HG03457 (cell line): ENCODE measurements around the gene RUNX1.

Experiments
- ATAC-seq: cut with Tn5 transposase; IDR thresholded peaks from one replicate; pipeline ENCODE4 v1.9.1; 2021; ENCODE audit warnings: moderate number of reproducible peaks; ENCODE audit not compliant: unreplicated experiment

RUNX1 gene

DNA sequence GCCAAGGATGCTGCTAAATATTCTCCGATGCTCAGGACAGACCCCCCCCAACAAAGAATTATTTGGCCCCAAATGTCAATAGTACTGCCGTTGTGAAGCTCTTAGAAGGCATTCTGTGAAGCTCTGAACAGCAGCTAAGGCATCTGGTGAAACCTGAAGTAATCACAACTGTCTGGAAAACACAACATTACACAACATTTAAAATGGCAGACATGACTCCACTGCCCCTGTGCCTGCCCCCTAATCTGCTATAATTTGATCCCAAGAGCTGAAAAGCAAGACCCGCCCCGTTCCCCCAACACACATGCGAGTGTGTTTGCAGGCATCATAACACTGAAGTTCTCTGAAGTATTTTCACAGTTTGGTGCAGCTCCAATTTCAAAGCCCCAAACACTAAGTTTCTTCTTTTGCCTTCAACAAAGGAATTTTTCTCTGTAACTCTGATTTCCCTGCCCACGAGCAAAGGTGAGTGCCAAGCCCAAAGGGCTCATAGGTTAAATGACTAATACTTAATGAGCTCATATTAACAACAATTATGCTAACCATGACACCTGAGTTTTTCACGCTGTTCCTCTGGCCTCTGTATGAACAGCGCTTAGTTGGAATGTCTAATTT lies 251.1 kb downstream of the RUNX1 start:
- ATAC-seq: no peak

- no peak for ATAC-seq
Measured at GRCh38 chr21:34797201-34797525, 251.9 kb downstream of the RUNX1 start.

DNA sequence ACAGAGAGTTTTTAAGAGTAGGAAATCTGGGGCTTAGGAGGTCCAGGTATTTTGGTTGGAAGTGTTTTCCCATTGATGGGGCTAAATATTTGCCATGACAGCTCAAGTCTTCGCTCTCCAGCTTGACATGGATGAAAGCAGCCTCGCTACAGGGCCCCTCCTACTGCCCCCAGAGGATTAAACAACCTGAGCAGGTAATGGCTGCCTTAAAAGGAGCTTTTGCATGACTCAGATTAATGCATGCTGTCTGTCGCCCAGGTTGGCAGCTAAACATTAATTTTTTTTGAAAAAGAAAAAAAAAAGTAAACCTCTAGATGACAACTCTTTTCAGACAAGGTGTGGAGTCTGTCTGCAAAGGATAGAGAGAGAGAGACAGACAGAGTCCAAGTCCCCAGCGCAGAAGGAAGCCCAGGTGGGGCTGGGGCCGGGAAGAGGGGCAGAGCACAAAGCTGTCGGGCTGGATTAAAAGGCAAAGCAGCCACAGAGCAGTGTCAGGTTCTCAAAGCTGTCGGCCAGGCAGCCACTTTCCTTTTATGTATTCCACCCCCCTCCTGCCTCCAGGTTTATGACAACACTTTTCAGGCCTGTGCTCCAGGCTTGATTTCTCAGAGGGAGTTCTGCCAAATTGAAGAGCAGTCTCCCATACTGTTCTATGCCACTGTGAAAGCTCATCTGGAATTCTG lies 252.4 kb downstream of the RUNX1 start:
- no peak for ATAC-seq

DNA sequence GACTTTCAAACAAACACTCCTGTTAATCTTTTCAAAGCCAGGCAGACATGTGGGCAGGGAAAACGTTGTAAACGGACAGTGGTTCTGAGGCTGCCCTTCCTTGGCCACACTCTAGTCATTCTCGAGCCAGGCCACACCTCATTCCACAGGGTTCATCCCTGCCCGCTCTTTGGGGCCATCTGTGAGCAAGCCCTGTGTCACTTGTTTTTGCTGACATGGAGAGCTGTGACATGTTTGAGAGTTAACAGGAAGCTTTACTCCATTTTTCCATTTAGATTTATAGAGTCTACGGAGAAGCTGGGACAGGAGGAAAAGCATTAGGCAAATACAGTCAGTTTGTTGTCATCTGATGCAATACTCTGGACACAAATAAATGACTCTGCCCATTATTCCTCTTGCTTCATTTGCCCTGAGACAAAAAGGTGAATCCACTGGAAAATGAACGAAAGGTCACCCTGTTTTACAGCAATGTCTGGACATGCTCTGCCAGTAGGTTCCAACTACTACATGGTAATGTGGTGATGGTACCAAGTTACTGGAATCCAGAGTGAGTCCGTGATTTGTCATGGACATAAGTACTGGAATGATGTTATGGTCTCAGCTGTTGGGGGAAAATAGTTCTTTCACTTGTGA lies 253.4 kb downstream of the RUNX1 start:
- no peak for ATAC-seq

- ATAC-seq: no peak
Measured at GRCh38 chr21:34795175-34795547, 253.9 kb downstream of the RUNX1 start.

DNA sequence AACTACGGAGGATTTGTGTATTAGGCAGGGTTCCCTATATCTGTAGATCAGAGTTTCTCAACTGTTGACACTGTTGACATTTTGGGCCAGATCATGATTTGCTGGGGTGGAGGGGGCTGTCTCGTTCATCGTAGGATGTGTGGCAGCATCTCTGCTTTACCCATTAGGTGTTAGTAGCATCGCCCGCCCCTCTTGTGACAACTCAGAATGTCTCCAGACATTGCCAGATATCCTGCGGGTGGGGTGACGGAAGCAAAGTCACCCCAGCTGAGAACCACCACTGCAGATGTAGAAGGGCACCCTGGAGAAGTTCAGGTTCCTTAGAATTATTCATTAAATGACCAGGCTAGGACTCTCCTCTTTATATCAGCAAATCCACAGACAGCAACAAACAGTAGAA lies 254.4 kb downstream of the RUNX1 start:
- ATAC-seq: no peak

DNA sequence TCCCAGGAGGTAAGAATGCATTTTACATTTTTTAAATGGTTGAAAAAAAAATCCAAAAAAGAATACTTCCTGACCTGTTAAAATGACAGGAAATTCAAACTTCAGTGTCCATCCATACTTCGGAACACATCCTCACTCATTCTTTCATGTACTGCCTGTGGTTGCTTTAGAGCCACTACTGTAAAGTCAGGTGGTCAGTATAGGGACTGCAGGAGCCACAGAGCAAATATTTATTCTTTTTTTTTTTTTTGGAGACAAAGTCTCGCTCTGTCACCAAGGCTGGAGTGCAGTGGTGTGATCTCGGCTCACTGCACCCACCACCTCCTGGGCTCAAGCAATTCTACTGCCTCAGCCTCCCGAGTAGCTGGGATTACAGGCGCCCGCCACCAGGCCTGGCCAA lies 255.6 kb downstream of the RUNX1 start:
- no peak for ATAC-seq

DNA sequence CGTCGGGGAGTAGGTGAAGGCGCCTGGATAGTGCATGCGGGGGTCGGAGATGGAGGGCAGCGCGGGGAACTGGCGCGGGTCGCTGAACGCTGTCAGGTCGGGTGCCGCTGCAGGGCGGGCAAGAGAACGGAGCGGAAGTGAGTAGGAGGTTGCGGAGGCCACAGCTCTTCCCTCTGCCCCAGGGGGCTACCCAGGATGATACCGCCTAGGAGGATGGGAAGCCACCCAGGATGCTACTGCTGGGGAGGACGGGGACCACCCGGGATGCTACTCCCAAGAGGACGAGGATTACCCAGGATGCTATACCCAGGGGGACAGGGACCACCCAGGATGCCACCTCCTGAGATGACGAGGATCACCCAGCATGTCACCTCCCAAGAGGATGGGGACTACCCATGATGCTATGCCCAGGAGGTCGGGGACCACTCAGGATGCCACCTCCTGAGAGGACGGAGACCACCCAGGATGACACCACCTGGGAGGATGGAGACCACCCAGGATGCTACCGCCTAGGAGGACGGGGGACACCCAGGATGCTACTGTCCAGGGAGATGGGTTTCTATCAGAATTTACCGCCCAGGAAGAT lies 256.5 kb downstream of the RUNX1 start:
- no peak for ATAC-seq

DNA sequence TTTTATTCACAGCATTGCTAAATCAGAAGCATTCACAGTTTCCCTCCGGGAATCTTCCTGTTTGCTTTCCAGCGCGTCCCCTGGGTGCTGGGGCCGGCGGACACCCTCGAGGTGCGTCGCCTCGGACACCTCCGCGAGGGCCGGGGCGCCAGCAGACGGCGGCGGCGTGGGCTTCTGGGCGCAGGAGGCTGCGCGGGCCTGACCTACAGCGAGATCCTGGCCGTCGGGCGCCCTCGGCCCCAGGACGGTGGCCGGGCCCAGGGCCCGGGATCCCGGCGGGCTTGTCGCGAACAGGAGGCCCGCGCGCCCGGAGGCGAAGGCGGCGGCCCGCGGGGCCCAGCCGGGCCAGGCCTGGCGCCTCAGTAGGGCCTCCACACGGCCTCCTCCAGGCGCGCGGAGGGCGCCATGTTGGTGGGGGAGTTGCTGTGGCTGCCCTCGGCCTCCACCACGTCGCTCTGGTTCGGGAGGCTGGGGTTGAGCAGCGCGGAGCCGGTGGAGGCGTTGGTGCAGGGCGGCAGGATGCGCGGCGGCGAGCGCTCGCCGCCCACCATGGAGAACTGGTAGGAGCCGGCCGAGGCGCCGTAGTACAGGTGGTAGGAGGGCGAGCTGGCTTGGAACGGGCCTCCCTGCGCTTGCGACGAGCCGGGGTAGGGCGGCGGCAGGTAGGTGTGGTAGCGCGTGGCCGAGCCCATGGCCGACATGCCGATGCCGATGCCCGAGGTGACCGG lies 257.2 kb downstream of the RUNX1 start:
- no peak for ATAC-seq

DNA sequence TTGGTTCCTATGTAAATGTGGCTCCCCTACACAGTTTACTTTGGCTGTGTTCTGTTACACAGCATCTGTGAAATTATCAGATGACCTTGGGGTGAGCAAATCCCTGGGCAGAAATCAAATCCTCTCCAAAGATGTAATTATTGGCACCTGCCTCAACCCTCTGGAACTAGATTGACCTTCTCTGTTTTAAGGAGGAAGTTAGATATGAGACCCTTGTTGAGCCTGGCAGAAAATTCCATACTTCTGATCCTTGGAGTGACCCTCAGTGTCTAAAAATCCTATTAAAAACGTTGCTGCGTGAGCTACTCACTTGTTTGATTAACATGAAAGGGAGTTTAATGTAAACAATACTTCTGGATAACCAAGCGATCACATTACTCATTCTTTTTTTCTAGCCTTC lies 258.3 kb downstream of the RUNX1 start:
- ATAC-seq: no peak

- ATAC-seq: no peak
Measured at GRCh38 chr21:34790341-34790740, 258.8 kb downstream of the RUNX1 start.

GRCh38 chr21:34788879-34789278 lies 260.2 kb downstream of the RUNX1 start:
- ATAC-seq: no peak

- ATAC-seq: no peak
Measured at GRCh38 chr21:34783815-34784214, 265.3 kb downstream of the RUNX1 start.

DNA sequence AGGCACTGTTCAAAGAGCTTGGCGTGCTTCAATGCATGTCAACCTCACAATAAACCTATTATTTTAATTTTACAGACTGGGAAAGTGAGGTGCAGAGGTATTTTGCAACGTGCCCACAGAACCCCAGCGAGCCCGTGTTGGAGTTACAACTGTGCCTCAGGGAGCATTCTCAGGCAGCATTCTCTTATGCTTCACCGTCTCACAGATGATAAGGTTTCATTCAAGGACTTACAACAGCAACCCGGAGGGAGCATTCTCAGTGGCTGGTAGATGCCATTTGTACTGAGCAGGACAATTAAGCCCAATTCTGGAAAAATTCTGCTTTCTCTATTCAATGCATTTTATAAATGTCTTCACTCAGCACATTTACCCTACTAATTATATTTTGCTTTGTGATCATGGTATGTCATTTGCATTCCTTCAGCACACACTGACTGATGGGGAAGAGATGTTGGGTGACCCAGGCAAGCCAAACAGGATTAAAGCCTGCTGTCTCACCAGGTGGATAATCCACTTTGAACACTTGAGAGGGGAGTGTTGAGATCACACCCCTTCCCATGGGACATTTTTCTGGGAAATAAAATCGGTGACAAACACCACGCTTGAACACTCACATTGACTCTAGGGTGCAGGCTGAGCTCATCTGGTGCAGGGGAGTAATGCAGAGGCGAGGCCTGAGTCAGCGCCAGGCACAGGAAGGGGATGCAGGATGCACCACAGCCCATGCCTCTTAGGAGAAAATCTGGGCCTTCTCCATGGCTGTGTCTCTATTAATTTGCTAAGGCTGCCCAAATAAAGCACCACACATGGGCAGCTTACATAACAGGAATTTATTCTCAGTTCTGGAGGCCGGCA lies 266.4 kb downstream of the RUNX1 start:
- ATAC-seq: no peak

DNA sequence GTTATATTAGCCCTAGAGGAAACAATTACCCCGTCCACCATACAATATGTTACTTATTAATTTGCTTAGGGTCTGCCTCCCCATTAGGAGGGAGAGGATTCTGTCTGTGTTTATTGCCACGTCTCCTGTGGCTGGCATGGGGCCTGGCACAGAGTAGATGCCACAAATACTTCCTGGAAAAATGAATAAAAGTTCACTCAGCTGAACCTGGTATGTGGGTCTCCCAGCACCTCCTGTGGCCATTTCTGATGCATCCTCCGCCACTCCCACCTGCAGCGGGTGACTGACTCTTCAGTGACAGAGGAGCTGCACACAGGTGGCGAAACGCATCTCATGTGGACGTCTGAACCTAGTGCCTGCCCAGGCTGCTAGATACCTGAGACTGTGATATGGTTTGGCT lies 267.6 kb downstream of the RUNX1 start:
- no peak for ATAC-seq

DNA sequence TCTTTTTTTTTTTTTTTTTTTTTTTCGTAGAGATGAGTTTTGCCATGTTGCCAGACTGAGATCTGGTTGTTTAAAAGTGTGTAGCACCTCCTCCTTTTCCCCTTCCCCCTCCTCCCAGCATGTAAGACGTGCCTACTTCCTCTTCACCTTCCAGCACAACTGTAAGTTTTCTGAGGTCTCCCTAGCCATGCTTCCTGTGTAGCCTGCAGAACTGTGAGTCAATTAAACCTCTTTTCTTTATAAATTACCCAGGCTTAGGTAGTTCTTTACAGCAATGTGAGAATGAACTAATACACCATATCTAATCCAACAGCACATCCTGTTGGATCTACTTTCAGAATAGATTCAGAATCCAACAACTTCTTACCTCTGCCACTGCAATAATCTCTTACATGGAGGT lies 269.2 kb downstream of the RUNX1 start:
- ATAC-seq: no peak

DNA sequence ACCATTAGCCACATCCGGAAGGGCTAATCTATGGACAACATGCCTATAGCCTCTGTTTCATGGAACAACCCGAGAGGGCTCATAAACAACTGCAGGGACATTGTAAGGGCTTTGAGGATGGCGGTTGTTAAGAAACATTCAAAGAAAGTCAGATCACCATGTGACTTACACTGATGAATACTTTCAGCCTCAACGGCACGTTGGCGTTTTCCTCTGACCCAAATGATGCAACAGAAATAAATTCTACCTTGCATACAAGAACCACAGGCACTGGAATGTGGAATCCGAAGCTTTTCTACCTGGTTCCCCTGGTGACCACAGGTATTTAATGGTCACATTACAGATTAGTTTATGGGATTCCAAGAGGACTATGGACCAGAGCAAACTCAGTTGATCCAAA lies 273.3 kb downstream of the RUNX1 start:
- no peak for ATAC-seq

- no peak for ATAC-seq
Measured at GRCh38 chr21:34774750-34775149, 274.4 kb downstream of the RUNX1 start.

DNA sequence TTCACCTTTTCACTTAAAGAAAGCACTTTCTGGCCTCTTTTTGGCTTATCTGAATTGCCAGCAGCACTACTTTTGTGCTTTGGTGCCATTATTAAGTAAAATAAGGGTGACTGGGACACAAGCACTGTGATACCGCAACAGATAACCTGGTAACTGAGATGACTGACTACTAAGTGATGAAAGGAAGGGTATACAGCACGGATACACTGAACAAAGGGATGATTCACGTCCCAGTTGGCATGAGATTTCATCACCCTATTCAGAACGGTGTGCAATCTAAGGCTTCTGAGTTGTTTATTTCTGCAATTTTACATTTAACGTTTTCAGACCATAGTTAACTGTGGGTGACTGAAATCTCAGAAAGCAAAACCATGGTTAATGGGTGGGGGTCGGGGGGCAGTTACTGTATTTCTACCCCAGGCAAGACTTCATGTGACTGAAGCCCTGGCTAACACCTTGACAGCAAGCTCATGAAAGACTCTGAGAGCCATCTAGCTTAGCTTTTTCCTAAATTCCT lies 277.5 kb downstream of the RUNX1 start:
- no peak for ATAC-seq

- no peak for ATAC-seq
Measured at GRCh38 chr21:34770576-34770975, 278.5 kb downstream of the RUNX1 start.

- ATAC-seq: no peak
Measured at GRCh38 chr21:34768326-34768725, 280.8 kb downstream of the RUNX1 start.
